Panc1 (cell line): Measurements from ENCODE around the gene MFGE8.

Experiments used
- POLR2AphosphoS5 ChIP-seq: IDR thresholded peaks from 2 replicates; pipeline ENCODE4 v1.6.1; 2012; ENCODE audit warnings: mild to moderate bottlenecking, low read depth, low read length, moderate library complexity
- SIN3A ChIP-seq: IDR thresholded peaks from 2 replicates; pipeline ENCODE4 v1.6.1; 2012; ENCODE audit warnings: low read depth, mild to moderate bottlenecking, low read length, moderate library complexity, borderline replicate concordance; ENCODE audit not compliant: insufficient read depth
- TCF7L2 ChIP-seq: IDR thresholded peaks from 2 replicates; pipeline ENCODE4 v1.6.1; 2011; ENCODE audit warnings: mild to moderate bottlenecking, low read depth, low read length, inconsistent platforms
- TF ChIP-seq, protein P1 (sequence below): fragments of 450-650 bp; IDR thresholded peaks from 2 replicates; pipeline ENCODE4 v1.5.1; 2017; ENCODE audit warnings: mild to moderate bottlenecking
- TF ChIP-seq, protein P2 (sequence below), 2 experiments: IDR thresholded peaks; 2 replicates each; pipeline ENCODE4 v1.6.1; 2011 to 2012; ENCODE audit warnings: low read depth in 2 of 2, control low read depth in 1 of 2, low read length in 1 of 2, mild to moderate bottlenecking in 1 of 2, moderate library complexity in 1 of 2; ENCODE audit not compliant: insufficient read depth in 1 of 2

DNA sequence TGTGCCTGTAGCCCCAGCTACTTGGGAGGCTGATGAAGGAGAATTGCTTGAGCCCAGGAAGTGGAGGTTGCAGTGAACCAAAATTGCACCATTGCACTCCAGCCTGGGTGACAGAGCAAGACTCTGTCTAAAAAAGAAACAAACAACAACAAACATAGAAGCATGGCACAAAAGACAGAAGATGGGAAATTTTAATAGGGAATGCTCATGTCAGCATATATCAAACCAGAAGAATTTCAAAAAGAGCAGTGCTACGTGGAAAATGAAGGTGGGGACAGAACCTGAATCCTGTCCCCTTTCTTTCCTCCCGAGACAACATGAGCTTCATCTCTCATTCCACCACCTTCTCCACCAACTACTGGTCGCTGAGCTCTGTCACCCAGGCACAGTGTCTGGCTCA is 46.3 kb upstream of the MFGE8 start:
- TF ChIP-seq POLR2AphosphoS5 (no peak), TCF7L2 (no peak), SIN3A (no peak)
- TF ChIP-seq, protein P1, sequence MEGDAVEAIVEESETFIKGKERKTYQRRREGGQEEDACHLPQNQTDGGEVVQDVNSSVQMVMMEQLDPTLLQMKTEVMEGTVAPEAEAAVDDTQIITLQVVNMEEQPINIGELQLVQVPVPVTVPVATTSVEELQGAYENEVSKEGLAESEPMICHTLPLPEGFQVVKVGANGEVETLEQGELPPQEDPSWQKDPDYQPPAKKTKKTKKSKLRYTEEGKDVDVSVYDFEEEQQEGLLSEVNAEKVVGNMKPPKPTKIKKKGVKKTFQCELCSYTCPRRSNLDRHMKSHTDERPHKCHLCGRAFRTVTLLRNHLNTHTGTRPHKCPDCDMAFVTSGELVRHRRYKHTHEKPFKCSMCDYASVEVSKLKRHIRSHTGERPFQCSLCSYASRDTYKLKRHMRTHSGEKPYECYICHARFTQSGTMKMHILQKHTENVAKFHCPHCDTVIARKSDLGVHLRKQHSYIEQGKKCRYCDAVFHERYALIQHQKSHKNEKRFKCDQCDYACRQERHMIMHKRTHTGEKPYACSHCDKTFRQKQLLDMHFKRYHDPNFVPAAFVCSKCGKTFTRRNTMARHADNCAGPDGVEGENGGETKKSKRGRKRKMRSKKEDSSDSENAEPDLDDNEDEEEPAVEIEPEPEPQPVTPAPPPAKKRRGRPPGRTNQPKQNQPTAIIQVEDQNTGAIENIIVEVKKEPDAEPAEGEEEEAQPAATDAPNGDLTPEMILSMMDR, result no peak
- TF ChIP-seq, protein P2, sequence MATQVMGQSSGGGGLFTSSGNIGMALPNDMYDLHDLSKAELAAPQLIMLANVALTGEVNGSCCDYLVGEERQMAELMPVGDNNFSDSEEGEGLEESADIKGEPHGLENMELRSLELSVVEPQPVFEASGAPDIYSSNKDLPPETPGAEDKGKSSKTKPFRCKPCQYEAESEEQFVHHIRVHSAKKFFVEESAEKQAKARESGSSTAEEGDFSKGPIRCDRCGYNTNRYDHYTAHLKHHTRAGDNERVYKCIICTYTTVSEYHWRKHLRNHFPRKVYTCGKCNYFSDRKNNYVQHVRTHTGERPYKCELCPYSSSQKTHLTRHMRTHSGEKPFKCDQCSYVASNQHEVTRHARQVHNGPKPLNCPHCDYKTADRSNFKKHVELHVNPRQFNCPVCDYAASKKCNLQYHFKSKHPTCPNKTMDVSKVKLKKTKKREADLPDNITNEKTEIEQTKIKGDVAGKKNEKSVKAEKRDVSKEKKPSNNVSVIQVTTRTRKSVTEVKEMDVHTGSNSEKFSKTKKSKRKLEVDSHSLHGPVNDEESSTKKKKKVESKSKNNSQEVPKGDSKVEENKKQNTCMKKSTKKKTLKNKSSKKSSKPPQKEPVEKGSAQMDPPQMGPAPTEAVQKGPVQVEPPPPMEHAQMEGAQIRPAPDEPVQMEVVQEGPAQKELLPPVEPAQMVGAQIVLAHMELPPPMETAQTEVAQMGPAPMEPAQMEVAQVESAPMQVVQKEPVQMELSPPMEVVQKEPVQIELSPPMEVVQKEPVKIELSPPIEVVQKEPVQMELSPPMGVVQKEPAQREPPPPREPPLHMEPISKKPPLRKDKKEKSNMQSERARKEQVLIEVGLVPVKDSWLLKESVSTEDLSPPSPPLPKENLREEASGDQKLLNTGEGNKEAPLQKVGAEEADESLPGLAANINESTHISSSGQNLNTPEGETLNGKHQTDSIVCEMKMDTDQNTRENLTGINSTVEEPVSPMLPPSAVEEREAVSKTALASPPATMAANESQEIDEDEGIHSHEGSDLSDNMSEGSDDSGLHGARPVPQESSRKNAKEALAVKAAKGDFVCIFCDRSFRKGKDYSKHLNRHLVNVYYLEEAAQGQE (IDR thresholded peaks at IDR 0.05; ENCODE audit: insufficient read depth in 1 of 2, low read depth in 2 of 2, low read length in 1 of 2), result no peak
